GM18526 (cell line): Measurements from ENCODE around the gene ADGRL3.

Source experiments
- POLR2A ChIP-seq: IDR thresholded peaks from 3 replicates; pipeline ENCODE4 v1.6.1; 2011; ENCODE audit not compliant: insufficient read length; ENCODE audit errors: extremely low read depth

The ADGRL3 gene

DNA sequence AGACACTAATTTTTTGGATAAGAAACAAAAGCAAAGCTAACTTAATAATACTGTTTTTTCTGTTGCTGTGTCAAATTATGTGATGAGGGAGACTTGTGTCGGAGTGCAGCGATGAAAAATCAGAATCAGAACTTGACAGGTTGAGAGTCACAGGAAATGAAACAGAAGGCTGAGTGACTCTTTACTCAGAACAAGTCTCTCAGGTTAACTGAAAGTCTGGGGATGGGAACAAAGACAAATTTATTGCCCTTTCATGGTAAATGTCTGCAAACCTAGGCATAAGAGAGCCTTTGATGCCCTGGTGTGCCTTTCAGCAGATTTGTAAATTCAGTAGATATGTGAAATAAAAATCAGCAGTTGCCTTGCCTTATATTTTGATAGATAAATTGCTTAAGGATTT is 96.0 kb downstream of the ADGRL3 start:
- no peak for TF ChIP-seq POLR2A

DNA sequence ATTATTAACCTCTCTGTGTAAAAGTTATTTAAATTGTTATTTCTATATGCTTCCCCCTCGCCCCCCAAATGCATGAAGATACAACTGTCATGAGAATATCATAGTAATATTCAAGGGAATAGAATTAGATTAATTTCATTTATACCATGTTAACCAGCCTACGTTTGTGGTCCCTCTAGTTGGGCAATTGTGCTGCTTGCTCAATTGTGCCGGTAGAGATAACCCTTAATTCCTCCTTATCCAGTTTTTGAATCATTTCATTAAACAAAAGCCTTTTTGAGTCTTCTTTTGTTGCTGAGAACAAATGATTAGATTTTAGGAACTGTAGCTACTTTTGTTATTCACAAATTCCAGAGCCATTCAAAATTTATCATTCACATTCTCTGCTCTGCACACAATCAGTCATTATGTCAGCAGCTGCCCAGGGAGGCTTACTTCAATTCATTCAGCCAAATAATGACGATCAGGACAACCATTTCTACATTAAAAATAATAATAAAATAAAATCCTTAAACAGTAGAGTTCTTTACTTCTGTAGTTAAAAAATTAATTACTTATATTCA is 98.1 kb downstream of the ADGRL3 start:
- TF ChIP-seq POLR2A = no peak

DNA sequence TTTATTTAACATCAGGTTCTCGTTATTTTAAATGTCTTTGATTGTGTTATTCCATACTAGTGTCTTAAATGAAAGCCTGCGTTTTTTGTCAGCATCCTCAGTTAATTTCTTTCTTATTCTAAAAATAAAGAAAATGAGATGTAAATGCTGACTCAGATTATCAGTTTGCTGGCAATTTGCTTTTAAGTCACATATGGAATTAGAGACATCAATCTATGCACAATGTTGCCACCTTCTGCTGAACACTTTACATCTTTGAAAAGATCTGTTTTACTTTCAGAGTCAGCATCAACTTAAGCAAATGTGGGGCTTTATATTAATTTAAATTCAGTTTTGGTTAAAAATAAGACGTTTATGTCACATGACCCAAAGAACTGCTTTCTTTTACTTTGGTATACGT is 99.2 kb downstream of the ADGRL3 start:
- TF ChIP-seq POLR2A = no peak

DNA sequence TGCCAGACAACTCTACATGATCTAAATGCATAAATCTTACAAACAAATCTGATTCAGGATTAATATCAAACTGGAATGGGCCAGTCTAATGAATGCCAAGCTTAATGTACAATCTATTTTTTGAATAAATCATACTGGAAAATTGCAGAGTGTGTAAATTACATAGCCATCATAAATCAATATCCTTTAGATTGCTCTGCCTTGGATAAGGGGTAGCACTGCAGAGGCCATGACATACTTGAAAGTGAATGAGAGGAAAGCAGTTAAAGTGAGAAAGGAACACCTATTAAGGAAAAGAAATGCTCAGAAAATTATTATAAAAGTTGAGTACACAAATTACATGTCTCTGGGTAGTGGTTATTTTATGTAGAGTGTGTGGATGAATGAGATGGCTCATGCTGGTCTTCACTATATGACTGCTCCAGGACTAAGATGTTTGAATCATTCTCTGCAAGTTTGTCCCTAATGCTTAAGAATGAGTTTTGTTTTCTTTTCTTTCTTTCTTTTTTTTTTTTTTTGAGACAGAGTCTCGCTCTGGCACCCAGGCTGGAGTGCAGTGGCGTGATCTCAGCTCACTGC is 100.2 kb downstream of the ADGRL3 start:
- no peak for TF ChIP-seq POLR2A

DNA sequence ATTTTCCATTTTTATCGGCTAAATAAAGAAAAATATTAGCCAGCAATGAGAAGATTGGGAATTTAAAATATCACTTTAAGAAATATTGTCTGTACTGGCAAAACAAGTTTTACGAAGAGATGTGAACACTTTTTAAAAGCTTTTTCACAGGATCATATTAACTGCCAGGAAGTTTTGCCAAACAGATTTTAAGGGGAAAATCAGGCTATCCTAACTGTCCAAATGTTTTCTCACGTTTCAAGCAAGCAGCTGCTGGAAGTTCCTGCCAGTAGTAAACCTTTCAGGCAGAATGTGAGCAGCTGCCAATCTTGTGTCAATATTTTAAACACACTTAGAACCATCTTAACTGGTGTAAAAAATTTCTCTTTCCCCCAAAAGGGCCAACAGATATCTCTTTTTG is 101.1 kb downstream of the ADGRL3 start:
- TF ChIP-seq POLR2A = no peak

DNA sequence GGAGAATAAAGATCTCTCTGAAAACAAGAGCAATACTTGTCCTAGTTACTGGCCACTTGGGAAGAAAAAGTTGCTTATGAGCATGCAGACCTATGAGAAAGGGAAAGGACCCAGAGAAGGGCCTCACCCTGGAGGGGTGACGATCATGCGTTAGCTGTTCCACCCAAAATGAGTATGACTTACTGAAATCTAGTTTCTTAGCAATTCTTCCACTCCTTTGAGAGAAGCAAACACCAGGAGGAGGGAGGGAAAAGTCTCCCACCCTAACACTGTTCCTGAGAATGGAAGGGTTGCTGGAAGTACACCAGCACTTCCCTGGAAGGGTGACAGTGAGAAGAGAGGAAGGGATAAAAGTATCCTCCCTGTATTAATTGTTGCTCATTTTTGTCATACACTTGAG is 107.9 kb downstream of the ADGRL3 start:
- TF ChIP-seq POLR2A = no peak

DNA sequence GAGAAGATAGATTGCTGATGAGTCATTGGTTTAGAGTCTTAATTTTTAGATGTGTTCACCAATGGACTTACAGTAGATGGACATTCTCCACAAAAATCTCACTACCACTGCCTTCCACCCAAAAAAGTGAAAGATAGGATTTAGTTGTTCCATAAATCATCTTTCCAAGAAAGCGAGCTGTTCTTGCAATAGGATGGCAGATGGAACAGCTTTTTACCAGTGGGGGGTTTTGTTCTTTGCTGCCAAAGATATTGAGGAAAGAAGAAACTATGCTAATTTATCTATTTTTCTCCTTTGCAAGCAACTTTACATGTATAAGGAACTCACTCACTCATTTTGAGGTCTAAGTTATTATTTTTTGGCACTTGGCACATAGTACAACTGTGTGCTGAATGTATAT is 109.5 kb downstream of the ADGRL3 start:
- TF ChIP-seq POLR2A = no peak

DNA sequence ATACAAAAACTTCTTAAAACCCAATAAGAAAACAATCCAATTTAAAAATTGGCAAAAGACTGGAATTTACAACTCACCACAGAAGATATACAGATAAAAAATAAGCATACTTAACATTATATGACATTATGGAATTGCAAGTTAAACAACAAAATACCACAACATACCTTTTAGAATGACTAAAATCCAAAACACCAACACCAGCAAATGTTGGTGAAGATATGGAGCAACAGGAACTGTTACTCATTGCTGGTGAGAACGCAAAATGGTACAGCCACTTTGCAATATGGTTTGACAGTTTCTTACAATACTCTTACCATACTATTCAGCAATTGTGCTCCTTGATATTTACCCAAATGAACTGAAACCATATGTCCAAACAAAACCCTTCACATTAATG is 112.4 kb downstream of the ADGRL3 start:
- TF ChIP-seq POLR2A = no peak

DNA sequence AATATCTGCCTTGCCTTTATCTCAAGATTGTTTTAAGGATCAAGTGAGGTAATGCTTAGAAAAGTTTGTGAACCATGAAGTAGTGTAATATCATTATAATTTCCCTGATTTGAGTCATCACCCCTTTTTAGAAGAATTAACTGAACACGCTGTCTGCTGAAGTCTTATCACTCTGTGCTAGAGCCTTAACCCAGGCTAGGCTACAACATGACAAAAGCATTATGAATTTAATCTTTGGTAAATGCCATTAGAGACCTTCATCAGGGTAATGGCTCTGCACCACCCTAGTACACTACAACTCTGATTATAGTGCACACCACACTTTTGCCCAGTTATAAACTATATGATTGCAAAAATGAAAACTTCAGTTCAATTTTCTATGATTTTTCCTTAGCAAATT is 118.3 kb downstream of the ADGRL3 start:
- TF ChIP-seq POLR2A = no peak

DNA sequence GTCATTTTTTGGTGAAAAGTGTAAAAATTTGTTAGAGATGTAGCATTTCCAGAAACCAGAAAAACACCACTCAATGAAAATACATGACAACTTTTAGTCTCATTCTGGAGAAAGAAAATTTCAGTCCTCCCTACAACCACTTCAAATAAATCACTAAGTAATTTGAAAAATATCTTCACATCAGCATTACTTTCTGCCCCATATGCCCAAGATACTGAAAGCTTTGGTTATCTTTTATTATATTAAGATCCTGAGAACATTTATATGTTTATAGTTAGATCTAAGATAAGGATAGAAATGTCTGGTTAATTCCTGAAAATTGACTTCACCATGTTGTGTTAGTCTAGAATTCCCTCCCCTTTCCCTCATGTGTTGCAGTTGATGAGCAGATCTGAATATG is 119.0 kb downstream of the ADGRL3 start:
- no peak for TF ChIP-seq POLR2A

DNA sequence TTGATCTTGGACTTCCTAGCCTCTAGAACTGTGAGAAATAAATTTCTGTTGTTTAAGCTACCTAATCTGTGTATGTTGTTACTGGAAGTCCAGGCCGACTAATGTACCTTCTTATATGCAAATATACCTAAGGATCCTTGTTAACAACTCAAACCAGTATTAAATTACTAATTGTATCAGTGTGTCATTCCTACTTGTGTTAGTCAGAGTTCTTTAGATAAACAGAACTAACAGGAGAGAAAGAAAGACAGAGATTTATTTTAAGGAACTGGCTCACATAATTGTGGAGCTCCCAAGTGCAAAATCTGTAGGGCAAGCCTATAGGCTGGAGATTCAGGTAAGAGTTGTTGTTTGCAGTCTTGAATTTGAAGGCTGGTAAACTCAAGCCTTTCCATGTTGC is 120.0 kb downstream of the ADGRL3 start:
- TF ChIP-seq POLR2A = no peak

DNA sequence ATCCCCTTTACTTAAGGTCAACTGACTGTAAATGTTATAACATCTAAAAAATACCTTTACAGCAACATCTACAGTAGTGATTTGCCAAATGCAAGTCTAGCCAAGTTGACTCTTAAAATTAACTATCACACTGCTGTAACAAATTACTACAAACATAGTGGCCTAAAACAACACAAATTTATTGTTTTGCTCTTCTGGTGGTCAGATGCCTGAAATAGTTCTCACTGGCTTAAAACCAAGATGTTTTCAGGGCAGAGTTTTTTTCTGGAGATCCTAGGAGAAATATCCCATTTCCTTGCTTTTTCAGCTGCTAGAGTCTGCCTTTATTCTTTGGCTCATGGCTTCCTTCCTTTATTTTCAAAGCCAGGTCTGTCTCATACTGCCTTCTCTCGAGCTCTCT is 120.5 kb downstream of the ADGRL3 start:
- TF ChIP-seq POLR2A = no peak

DNA sequence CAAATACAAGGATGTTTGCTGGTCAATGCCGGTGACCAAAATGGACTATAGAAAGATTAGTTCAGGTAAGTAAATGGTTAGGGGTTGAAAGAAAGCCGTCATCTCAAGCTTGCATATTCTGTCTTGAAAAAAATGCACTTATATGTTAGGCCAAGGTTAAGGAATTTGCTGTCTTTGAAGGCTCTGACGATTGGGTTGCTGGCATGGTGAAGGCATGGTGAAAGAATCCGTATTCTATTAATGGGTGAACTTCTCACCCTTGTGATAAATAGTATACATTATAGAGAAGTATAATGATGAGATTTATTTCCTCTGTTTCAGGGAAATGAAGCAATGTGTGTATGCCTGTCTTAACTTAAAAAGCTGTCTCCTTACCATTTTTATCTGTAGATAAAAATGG is 132.6 kb downstream of the ADGRL3 start:
- no peak for TF ChIP-seq POLR2A

DNA sequence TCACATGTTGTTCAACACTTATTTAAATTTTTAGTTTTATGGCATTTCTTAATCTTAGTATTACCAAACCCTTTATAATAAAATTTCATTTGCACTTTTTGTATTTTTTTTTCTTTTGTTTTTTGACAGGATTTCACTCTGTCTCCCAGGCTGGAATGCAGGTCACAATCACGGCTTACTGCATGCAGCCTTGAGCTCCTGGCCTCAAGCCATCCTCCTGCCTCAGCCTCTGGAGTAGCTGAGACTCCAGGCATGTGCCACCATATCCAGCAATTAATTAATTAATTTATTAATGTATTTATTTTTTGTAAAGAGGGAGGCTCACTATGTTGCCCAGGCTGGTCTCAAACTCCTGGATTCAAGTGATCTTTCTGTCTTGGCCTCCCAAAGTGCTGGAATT is 133.4 kb downstream of the ADGRL3 start:
- TF ChIP-seq POLR2A = no peak

DNA sequence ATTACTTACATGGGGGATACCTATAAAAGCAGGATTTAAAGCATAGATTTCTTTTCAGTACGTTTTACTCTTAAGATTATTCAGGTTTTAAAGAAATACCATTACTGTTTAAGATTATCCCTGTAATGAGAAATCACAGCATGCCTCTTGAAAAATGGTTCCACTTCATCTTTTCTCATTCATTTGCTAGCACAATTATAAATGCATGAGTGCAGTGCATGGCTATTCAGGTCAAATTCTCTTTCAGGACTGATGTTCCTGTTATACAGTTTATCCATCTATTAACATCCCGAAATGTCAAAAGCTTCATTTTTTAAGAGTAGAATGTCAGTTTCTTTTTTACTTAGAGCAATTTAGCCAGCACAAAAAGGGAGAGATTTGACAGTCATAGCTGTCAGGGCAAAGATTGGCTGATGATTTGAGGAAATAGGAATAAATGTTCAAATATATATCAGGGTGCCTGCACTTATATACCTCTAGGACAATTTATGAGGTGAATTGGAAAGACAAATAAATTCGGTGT is 135.2 kb downstream of the ADGRL3 start:
- no peak for TF ChIP-seq POLR2A

DNA sequence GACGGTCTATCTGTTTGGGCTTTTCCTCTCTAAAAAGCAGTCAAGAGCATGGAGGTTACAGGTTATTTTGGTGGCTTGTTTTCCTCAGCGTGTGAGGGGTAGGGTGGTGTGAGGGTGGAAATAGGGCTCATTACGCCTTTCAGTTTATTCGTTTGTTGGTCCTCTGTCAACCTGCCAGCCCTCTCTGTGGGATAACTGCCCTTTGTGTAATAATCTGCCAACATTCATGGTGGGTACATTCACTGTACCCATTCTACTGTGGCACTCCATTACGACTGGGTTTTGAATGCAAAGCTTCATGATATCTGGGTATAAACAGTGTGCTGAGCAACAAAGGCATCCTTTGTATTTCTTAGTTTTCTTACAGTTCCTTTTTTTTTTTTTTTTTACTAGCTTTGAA is 136.4 kb downstream of the ADGRL3 start:
- no peak for TF ChIP-seq POLR2A

DNA sequence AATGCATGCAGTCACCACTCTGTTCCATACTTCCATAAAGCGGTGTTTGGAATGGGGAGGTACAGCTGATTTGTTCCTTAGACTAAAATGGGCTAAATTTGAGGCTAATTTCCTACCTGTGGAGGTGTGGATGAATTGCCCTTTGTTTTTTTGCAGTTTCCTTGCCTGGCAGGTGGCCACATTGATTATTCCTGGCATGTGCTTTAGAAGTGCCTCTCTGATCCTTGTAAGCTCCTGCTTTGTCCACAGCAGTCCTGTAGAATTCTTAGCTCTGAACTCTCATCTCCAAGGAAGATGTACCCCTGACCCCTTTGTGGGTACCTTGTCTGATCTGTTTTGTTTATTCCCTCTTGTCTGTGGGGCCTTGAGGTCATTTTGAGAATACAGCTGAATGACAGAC is 136.8 kb downstream of the ADGRL3 start:
- no peak for TF ChIP-seq POLR2A
